ENCODE measurements around the gene EEFSEC. TPM values are rescaled to one million over a fixed set of nuclear protein-coding genes. Genes with fewer than 3 reads are reported as not detected.

EEFSEC gene
- total RNA-seq, 1 donor from 2014 or later = 12.6 TPM

- DNase-seq (ENCODE audit: low read depth) = no peak
- Histone ChIP-seq H3K4me3 (ENCODE audit: low read depth, low read length) (no peak overlapping the region), H3K36me3 (ENCODE audit: control insufficient read depth, insufficient read depth, low read length) (no peaks in the 10 kb centered on the region), H3K27me3 (ENCODE audit: control insufficient read depth, insufficient read depth, low read length) (no peaks in the 10 kb centered on the region)
- TF ChIP-seq, protein P1, sequence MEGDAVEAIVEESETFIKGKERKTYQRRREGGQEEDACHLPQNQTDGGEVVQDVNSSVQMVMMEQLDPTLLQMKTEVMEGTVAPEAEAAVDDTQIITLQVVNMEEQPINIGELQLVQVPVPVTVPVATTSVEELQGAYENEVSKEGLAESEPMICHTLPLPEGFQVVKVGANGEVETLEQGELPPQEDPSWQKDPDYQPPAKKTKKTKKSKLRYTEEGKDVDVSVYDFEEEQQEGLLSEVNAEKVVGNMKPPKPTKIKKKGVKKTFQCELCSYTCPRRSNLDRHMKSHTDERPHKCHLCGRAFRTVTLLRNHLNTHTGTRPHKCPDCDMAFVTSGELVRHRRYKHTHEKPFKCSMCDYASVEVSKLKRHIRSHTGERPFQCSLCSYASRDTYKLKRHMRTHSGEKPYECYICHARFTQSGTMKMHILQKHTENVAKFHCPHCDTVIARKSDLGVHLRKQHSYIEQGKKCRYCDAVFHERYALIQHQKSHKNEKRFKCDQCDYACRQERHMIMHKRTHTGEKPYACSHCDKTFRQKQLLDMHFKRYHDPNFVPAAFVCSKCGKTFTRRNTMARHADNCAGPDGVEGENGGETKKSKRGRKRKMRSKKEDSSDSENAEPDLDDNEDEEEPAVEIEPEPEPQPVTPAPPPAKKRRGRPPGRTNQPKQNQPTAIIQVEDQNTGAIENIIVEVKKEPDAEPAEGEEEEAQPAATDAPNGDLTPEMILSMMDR (IDR thresholded peaks at IDR 0.05; ENCODE audit: insufficient read depth, low read length, poor library complexity, severe bottlenecking) = no peak
These were observed 165.1 kb downstream of the EEFSEC start for GRCh38 chr3:128318275-128318941.

- no peaks in the 10 kb centered on the region for H3K36me3 ChIP-seq (ENCODE audit: control insufficient read depth, insufficient read depth, low read length)
- H3K4me3 ChIP-seq (ENCODE audit: low read depth, low read length) = no peak overlapping the region
- no peaks in the 10 kb centered on the region for H3K27me3 ChIP-seq (ENCODE audit: control insufficient read depth, insufficient read depth, low read length)
- DNase-seq (ENCODE audit: low read depth) = no peak
- TF ChIP-seq, protein P1 (IDR thresholded peaks at IDR 0.05; ENCODE audit: insufficient read depth, low read length, poor library complexity, severe bottlenecking) = no peak
These were observed 165.8 kb downstream of the EEFSEC start for GRCh38 chr3:128319107-128319506.

DNA sequence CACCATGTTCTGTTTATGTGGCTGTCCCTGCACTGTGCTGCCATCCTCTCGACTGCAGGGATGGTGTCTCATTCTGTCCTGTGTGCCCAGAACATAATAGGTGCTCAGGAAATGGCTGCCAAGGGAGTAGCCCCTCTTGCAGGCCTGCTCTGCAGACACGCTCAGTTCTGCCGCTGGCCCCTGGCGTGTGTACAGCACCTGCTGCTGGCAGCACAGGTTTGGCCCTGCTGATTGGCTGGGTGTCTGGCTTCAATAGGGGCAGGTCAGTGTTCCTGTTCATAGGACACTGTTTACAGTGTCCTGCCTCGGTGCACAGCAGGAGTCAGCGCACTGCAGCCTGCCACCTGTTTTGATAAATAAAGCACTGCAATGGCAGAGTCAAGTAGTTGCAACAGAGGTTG, 166.5 kb downstream of the EEFSEC start:
- DNase-seq (ENCODE audit: low read depth) = no peak

GRCh38 chr3:128320551-128321340, 167.5 kb downstream of the EEFSEC start:
- no peak for DNase-seq (ENCODE audit: low read depth)

More for the DNA sequence above, 166.5 kb downstream of the EEFSEC start:
- Histone ChIP-seq H3K27me3 (ENCODE audit: control insufficient read depth, insufficient read depth, low read length) (no peaks in the 10 kb centered on the region), H3K36me3 (ENCODE audit: control insufficient read depth, insufficient read depth, low read length) (no peaks in the 10 kb centered on the region), H3K4me3 (ENCODE audit: low read depth, low read length) (no peak overlapping the region)
- TF ChIP-seq, protein P1 (IDR thresholded peaks at IDR 0.05; ENCODE audit: insufficient read depth, low read length, poor library complexity, severe bottlenecking) = no peak

DNA sequence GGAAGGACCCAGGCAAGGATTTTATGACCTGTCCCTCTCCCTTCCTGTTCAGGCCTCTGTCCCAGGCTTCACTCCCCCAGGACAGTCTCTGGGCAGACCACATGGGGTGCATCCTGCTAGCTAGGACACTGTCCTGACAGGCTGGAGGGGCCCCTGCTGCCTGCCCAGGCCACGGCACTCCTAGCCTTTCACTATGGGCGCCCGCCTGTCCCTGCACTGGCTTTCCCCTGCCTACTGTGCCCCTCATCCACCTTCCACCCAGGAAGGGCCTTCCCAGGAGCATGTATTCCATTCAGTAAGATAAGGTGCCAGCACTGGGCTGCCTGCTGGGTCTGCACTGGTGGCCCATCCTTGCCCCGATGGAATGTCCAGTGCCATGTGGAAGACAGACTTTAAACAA, 168.1 kb downstream of the EEFSEC start:
- TF ChIP-seq, protein P1 (IDR thresholded peaks at IDR 0.05; ENCODE audit: insufficient read depth, low read length, poor library complexity, severe bottlenecking) = no peak
- no peak for DNase-seq (ENCODE audit: low read depth)
- H3K27me3 ChIP-seq (ENCODE audit: control insufficient read depth, insufficient read depth, low read length) = no peaks in the 10 kb centered on the region
- H3K4me3 ChIP-seq (ENCODE audit: low read depth, low read length) = no peak overlapping the region
- no peaks in the 10 kb centered on the region for H3K36me3 ChIP-seq (ENCODE audit: control insufficient read depth, insufficient read depth, low read length)

More at GRCh38 chr3:128320551-128321340, 167.5 kb downstream of the EEFSEC start:
- Histone ChIP-seq H3K36me3 (ENCODE audit: control insufficient read depth, insufficient read depth, low read length) (no peaks in the 10 kb centered on the region), H3K27me3 (ENCODE audit: control insufficient read depth, insufficient read depth, low read length) (no peaks in the 10 kb centered on the region), H3K4me3 (ENCODE audit: low read depth, low read length) (no peak overlapping the region)
- TF ChIP-seq, protein P1 (IDR thresholded peaks at IDR 0.05; ENCODE audit: insufficient read depth, low read length, poor library complexity, severe bottlenecking) = no peak
